WTC11 (cell line): ENCODE data around the gene TIMM10.
A peak's percentile ranks its signal among the peaks of the same experiment; 100 is the strongest.

Experiments used
- CREB1 ChIP-seq: sonication (generic); formaldehyde crosslinking; IDR thresholded peaks from 2 replicates; pipeline ENCODE4 v1.8.0; 2023; ENCODE audit warnings: mild to moderate bottlenecking, missing genetic modification reagents
- GABPB1 ChIP-seq: sonication (generic); formaldehyde crosslinking; IDR thresholded peaks from 2 replicates; pipeline ENCODE4 v1.8.1; 2023; ENCODE audit warnings: mild to moderate bottlenecking, missing genetic modification reagents
- IRF2 ChIP-seq: sonication (generic); formaldehyde crosslinking; IDR thresholded peaks from 2 replicates; pipeline ENCODE4 v1.8.0; 2022; ENCODE audit warnings: low read depth, missing genetic modification reagents, borderline replicate concordance
- MXD4 ChIP-seq: fragments of 250-450 bp; sonication (Bioruptor Pico); IDR thresholded peaks from 2 replicates; pipeline ENCODE4 v1.8.0; 2021; ENCODE audit warnings: mild to moderate bottlenecking, moderate library complexity, borderline replicate concordance
- PREB ChIP-seq: sonication (generic); formaldehyde crosslinking; IDR thresholded peaks from 2 replicates; pipeline ENCODE4 v1.8.1; 2022; ENCODE audit warnings: mild to moderate bottlenecking, missing genetic modification reagents, moderate library complexity, borderline replicate concordance
- TCF7 ChIP-seq: sonication (generic); formaldehyde crosslinking; IDR thresholded peaks from 2 replicates; pipeline ENCODE4 v1.8.0; 2022; ENCODE audit warnings: mild to moderate bottlenecking, low read depth, missing genetic modification reagents, moderate library complexity
- TEAD4 ChIP-seq: sonication (generic); formaldehyde crosslinking; IDR thresholded peaks from 2 replicates; pipeline ENCODE4 v1.8.0; 2022; ENCODE audit warnings: mild to moderate bottlenecking, missing genetic modification reagents
- TF ChIP-seq, protein P1 (sequence below): sonication (generic); formaldehyde crosslinking; IDR thresholded peaks from 2 replicates; pipeline ENCODE4 v1.8.0; 2022; ENCODE audit warnings: mild to moderate bottlenecking, missing genetic modification reagents
- TF ChIP-seq, protein P2 (sequence below): fragments of 200-600 bp; IDR thresholded peaks from 2 replicates; pipeline ENCODE4 v1.8.0; 2022; ENCODE audit warnings: antibody characterized with exemption
- TF ChIP-seq, protein P3 (sequence below): sonication (generic); formaldehyde crosslinking; IDR thresholded peaks from 2 replicates; pipeline ENCODE4 v1.8.0; 2022; ENCODE audit warnings: mild to moderate bottlenecking, missing genetic modification reagents

DNA sequence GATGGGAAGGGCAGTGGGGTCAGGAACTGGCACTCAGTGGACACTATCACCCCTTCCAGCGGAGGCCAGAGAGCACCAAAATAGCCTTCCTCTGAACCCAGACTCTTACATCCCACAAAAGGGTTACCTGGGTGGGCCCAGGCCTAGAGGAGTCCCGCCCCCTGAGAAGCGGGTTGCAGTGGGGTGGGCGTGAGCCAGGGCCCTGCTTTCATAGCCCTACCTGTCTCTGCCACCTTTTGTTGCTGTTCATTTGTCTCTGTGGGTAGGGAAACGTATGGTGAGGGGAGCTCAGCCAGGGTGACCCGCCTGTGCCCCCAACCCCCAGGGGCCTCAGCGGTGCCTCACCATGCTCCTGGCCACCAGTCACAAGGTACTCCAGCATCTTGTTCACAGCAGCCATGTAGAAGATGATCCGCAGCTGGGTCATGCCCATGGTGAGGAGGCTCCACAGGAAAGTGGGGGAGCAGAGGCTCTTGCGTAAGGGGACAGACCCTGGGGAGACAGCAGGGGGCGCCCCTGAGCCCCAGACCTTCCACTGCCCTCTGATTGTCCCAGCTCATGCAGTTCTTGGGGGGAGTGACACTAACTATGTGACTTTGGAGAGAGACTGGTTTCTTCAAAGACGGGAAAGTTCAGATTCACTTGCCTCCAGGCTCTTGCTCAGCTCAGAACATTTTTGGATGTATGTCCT lies 39.0 kb downstream of the TIMM10 start:
- TF ChIP-seq IRF2 (CRISPR knock-in tag) (no peak), TEAD4 (CRISPR knock-in tag) (no peak), CREB1 (CRISPR knock-in tag) (no peak), TCF7 (no peak), PREB (CRISPR knock-in tag) (no peak), GABPB1 (CRISPR knock-in tag) (0 out of 2 replicates have a peak, but pooled peaks have one; percentile 24), MXD4 (CRISPR knock-in tag) (no peak)
- TF ChIP-seq, protein P1, sequence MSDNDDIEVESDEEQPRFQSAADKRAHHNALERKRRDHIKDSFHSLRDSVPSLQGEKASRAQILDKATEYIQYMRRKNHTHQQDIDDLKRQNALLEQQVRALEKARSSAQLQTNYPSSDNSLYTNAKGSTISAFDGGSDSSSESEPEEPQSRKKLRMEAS (CRISPR knock-in tag) = no peak; the same call in 1 of the 2 replicates
- TF ChIP-seq, protein P2, sequence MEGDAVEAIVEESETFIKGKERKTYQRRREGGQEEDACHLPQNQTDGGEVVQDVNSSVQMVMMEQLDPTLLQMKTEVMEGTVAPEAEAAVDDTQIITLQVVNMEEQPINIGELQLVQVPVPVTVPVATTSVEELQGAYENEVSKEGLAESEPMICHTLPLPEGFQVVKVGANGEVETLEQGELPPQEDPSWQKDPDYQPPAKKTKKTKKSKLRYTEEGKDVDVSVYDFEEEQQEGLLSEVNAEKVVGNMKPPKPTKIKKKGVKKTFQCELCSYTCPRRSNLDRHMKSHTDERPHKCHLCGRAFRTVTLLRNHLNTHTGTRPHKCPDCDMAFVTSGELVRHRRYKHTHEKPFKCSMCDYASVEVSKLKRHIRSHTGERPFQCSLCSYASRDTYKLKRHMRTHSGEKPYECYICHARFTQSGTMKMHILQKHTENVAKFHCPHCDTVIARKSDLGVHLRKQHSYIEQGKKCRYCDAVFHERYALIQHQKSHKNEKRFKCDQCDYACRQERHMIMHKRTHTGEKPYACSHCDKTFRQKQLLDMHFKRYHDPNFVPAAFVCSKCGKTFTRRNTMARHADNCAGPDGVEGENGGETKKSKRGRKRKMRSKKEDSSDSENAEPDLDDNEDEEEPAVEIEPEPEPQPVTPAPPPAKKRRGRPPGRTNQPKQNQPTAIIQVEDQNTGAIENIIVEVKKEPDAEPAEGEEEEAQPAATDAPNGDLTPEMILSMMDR = peak; percentile 89
- TF ChIP-seq, protein P3, sequence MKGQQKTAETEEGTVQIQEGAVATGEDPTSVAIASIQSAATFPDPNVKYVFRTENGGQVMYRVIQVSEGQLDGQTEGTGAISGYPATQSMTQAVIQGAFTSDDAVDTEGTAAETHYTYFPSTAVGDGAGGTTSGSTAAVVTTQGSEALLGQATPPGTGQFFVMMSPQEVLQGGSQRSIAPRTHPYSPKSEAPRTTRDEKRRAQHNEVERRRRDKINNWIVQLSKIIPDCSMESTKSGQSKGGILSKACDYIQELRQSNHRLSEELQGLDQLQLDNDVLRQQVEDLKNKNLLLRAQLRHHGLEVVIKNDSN (CRISPR knock-in tag) = no peak
